Stomach (tissue), 4 donors: Measurements from ENCODE around the gene SLC41A3.

ENCODE experiments used
- POLR2A ChIP-seq, 4 donors: fragments of 450-650 bp; IDR thresholded peaks; one replicate each; pipeline ENCODE4 v1.6.1; 2016; ENCODE audit warnings: antibody characterized with exemption in 4 of 4, control low read depth in 2 of 4, mild to moderate bottlenecking in 1 of 4, moderate library complexity in 1 of 4
- TF ChIP-seq, protein P1 (sequence below), 7 experiments: fragments of 450-650 bp in 4 of 7; fragments of 200-600 bp in 3 of 7; sonication (generic) in 3 of 7; IDR thresholded peaks; one replicate each; pipeline ENCODE4 v1.5.1; 2016 to 2019; ENCODE audit warnings: antibody characterized with exemption in 7 of 7, control low read depth in 2 of 7, mild to moderate bottlenecking in 1 of 7

DNA sequence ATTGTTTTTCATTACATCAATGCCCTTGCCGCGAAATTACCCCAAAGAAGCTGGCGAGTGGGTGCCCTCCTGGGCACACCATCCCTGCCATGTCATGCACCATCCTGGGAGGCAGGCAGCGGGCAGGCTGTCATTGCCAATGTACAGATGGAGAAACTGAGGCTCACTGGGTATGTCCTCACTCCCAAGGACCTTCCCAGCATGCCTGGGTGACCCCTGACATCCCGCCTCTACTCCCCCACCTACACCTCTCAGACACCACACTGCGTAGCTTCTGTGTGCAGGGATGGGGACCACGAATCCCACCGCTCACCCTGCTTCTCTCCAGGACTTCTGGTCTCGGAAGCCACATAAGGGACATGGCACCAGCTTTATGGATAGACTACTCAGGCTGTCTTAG is 41.0 kb upstream of the SLC41A3 start:
- TF ChIP-seq, protein P1, sequence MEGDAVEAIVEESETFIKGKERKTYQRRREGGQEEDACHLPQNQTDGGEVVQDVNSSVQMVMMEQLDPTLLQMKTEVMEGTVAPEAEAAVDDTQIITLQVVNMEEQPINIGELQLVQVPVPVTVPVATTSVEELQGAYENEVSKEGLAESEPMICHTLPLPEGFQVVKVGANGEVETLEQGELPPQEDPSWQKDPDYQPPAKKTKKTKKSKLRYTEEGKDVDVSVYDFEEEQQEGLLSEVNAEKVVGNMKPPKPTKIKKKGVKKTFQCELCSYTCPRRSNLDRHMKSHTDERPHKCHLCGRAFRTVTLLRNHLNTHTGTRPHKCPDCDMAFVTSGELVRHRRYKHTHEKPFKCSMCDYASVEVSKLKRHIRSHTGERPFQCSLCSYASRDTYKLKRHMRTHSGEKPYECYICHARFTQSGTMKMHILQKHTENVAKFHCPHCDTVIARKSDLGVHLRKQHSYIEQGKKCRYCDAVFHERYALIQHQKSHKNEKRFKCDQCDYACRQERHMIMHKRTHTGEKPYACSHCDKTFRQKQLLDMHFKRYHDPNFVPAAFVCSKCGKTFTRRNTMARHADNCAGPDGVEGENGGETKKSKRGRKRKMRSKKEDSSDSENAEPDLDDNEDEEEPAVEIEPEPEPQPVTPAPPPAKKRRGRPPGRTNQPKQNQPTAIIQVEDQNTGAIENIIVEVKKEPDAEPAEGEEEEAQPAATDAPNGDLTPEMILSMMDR (IDR thresholded peaks at IDR 0.05) = no peak
- no peak for TF ChIP-seq POLR2A (IDR thresholded peaks at IDR 0.05)
